Posterior cingulate gyrus (tissue), 11 donors: ENCODE data around the gene RFTN1.

Source experiments
- DNase-seq, 10 donors: peaks; one replicate each; pipeline versions ENCODE4 v3.0.0 to v3.0.0-alpha.2; 2020 to 2021; ENCODE audit warnings: mixed read lengths in 3 of 10
- intact Hi-C: fragments of 100-400 bp; cut with DNase I; formaldehyde crosslinking; loops from one replicate; pipeline ENCODE4 v1.15.1; 2023

The RFTN1 gene

GRCh38 chr3:16442730-16443129 is 70.8 kb downstream of the RFTN1 start:
- intact Hi-C loops = no loop called here
- no peak for DNase-seq

- intact Hi-C loops = no loop called here
Measured at GRCh38 chr3:16441371-16441875, 72.1 kb downstream of the RFTN1 start.

GRCh38 chr3:16439848-16440708 is 73.4 kb downstream of the RFTN1 start:
- peak in 4 of 10 donors; percentile 39 to 87 (median 78) for DNase-seq
- intact Hi-C loops = no loop called here

More at GRCh38 chr3:16441371-16441875, 72.1 kb downstream of the RFTN1 start:
- no peak for DNase-seq

DNA sequence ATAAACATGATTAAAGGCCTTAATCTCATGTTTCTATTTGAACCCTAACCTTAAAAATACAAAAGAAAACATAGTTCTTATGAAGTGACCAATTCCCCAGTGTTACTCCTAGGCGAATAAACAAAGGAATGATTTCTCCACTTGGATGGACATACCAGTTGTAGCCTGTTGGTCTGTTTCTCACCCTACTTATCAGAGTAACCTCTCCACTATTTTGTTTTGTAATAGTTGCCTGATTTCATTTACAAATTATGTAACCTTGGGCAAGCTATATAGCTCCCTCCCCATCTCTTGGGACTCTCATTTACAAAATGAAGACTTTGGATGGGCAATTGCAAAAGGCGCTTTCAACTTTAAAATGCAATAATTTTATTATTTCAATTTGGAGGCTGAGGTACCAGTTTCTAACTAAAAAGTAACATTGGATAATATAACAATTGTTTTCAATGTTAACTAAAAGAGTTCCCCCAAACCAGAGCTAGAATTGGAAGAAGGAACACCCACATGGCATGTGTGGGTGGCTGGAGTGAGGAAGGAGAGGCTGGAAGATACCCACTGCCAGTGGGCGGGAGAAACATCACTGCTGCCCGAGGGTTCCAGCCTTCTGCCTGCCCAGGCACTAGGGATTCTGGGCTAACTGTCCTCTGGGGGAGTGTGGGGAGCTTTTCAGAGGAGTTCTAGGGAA is 74.2 kb downstream of the RFTN1 start:
- peak in 6 of 10 donors; percentile 29 to 87 (median 64) for DNase-seq
- intact Hi-C loops = no loop called here

GRCh38 chr3:16437640-16438039 is 75.9 kb downstream of the RFTN1 start:
- no peak for DNase-seq

DNA sequence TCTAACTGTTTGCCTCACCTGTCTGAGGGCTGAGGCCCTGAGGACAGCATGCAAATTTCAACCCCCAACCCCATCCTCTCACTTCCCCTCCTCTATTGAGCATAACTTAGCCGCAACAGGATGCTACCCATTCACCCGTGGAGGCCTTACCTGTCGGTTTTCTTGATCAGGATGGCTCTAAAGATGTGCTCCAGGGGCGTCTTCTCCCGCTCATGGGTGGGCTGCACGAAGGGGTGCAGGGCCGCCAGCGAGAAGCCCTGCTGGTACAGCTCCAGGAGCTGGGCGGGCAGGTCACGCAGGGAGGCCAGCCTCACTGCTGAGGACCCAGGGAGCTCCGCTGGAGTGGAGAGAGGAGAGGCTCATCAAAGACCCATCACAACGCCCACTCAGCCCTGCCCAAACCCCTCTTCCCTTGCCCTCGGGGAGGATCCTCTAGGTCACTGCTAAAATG is 79.8 kb downstream of the RFTN1 start:
- peak in 1 of 10 donors; percentile 44 for DNase-seq
- intact Hi-C loops = no loop called here

More at GRCh38 chr3:16437640-16438039, 75.9 kb downstream of the RFTN1 start:
- intact Hi-C loops = no loop called here

- DNase-seq = no peak
- intact Hi-C loops = no loop called here
Measured at GRCh38 chr3:16432714-16433113, 80.8 kb downstream of the RFTN1 start.

DNA sequence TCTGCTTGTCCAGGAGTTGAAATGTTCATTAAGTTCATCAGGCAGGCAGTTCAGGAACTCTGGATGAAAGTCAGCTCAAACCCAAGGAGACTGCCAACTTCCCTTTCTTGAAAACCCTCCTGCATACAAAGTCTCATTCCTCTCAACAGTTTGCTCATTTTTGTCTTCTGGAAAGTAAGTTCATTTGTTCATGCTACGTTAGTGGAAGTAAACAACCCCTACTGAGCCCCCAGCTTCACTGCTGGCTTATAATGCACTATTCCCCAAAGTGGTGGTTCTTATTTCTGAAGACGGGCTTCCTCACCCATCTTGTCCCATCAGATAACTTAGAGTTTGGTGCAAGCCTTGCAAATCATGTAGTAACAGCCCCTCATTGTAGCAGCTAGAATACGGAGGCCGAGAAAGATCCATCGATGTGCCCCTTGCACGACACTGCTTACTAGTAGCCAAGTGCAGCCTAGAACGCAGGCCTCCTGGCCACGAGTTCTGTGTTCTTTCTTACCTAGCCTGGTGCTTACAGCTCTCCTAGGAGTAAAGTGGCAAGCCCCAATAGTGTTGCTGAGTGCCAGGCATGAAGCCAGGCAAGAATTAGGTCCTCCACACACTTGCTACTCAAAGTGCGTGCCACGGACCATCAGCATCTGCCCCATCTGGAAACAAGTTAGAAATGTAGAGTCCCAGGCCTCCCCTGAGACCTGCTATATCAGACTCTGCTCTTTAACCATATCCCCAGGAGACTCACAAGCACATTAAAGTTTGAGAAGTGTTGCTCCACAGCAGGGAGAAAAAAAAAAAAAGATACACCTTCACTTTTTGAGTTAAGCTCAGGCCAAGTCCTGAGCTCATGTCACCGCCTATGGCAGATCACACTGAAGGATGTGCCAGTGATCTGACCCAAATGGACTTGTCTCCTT is 82.5 kb downstream of the RFTN1 start:
- peak in 1 of 10 donors; percentile 57 for DNase-seq

GRCh38 chr3:16429086-16429485 is 84.4 kb downstream of the RFTN1 start:
- DNase-seq = no peak
- intact Hi-C loops = no loop called here

More for the DNA sequence above, 82.5 kb downstream of the RFTN1 start:
- intact Hi-C loops = no loop called here

DNA sequence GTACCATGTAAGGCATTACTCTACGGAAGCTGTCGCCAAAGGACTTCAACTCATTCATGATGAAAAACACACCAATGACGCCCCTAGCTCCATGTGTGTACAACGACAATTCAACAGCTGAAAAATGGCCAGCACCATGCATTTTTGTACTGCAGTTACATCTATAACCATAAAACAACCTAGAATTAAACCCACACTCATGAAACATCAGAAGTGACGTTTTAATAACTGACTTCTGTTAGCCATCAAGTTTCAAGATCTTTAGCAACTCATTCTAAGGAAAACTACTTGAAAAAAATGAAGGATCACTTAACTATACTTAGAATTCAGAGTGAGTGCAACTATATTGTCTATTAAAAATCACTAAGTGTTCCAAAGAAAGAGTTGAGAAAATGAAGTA is 84.9 kb downstream of the RFTN1 start:
- intact Hi-C loops = no loop called here
- no peak for DNase-seq

GRCh38 chr3:16427103-16427965 is 86.2 kb downstream of the RFTN1 start:
- intact Hi-C loops = no loop called here
- DNase-seq = no peak

DNA sequence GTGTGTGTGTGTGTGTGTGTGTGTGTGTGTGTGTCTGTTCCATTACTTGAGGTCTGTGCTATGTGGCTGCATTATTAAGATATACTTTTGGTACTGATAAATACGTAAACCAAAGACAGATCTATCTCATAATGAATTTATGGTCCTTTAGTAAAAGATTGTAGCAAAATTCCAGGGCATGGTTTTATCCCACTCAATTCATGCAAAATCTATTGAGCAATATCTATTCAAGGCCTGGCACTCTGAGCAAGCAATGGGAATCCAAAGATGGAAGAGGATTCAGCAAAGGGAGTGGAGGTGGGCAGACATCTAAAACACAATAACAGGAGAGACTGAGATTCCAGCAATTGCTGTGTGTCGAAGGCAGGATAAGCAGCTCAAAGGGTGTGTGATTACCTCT is 86.8 kb downstream of the RFTN1 start:
- DNase-seq = no peak
- intact Hi-C loops = no loop called here

GRCh38 chr3:16426029-16426400 is 87.5 kb downstream of the RFTN1 start:
- intact Hi-C loops = no loop called here
- no peak for DNase-seq

DNA sequence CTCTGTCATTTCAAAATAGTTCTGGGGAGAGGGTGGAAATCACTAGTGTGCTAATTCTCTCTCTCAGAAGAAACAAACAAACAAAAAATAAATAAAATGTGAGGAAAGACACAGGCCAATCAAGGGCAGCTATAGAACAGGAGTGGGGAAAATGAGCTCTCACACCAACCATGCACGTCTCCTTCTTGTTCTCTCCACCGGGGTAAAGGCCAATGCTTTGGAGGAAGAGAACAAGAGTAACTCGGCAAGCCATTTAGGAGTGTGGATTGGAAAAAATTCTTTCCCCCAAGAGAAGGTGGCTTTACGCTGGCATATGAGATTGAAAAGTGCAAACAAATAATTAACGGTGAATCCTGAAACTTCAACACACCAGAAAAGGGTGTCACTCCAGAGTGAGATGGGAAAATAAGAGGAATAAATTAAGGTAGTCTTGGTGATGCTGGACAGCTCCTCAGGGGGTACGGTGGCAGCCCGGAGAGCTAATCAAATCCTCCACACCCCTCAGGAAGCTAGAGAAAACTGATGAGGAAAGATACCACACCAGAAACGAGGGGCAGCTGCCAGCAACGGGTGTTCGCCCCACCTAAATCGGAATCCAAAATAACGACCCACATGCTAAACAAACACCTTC is 88.0 kb downstream of the RFTN1 start:
- no peak for DNase-seq
- intact Hi-C loops = no loop called here

- intact Hi-C loops = no loop called here
Measured at GRCh38 chr3:16423947-16424673, 89.4 kb downstream of the RFTN1 start.

GRCh38 chr3:16423298-16423697 is 90.2 kb downstream of the RFTN1 start:
- intact Hi-C loops = no loop called here
- no peak for DNase-seq

More at GRCh38 chr3:16423947-16424673, 89.4 kb downstream of the RFTN1 start:
- no peak for DNase-seq

GRCh38 chr3:16419640-16420241 is 93.8 kb downstream of the RFTN1 start:
- intact Hi-C loops = no loop called here
- no peak for DNase-seq
